Fibroblast of lung (primary cell): Measurements from ENCODE around the gene VMO1.

Experiments used
- CTCF ChIP-seq, 2 donors: IDR thresholded peaks in 1 of 2; conservative IDR thresholded peaks in 1 of 2; 1 replicate in 1 of 2; 2 replicates in 1 of 2; pipeline ENCODE4 v1.5.1; 2011 to 2012; ENCODE audit warnings: low read length in 2 of 2, control low read depth in 1 of 2, inconsistent platforms in 1 of 2, low read depth in 1 of 2, mild to moderate bottlenecking in 1 of 2
- EZH2 ChIP-seq: IDR thresholded peaks from 2 replicates; pipeline ENCODE4 v1.5.1; 2012; ENCODE audit warnings: low read length, control low read depth, mild to moderate bottlenecking; ENCODE audit errors: missing control alignments

GRCh38 chr17:4772235-4772613 lies 13.9 kb downstream of the VMO1 start:
- TF ChIP-seq EZH2 (no peak), CTCF (conservative IDR thresholded peaks at IDR 0.05 in 1 of 2, IDR thresholded peaks at IDR 0.05 in 1 of 2; ENCODE audit: low read depth in 1 of 2, low read length in 2 of 2) (no peak)
